Activated naive CD8-positive, alpha-beta T cell treated with anti-CD3 and anti-CD28 coated beads, Interleukin-2, amount 10 ng/mL, durations not matched to agents 7 days and 5 days (primary cell): ENCODE data around the gene ZYX. TPM values are rescaled to one million over a fixed set of nuclear protein-coding genes. Genes with fewer than 3 reads are reported as not detected.
"Not testable (repeated sequence)": the region's sequence is repeated elsewhere in the genome, so short reads cannot be mapped to it uniquely, and the experiment has no call there.

Experiments used
- ATAC-seq: fragments of 150-1000 bp; cut with Tn5 transposase; one replicate; pipeline ENCODE4 v1.10.0; 2021; ENCODE audit warnings: low read depth, moderate library complexity
- POLR2A ChIA-PET: fragments of 350-600 bp; sonication (Branson Sonifier 250); formaldehyde crosslinking; loops from one replicate; lab custom pipeline; 2021; ENCODE audit warnings: antibody characterized with exemption; lab: Charles Lee
- DNase-seq: peaks from one replicate; pipeline ENCODE4 v3.0.0; 2021
- H3K27ac Mint-ChIP-seq: one replicate; pipeline ENCODE4 v1.8.0; 2022; ENCODE audit warnings: mild to moderate bottlenecking, mixed read lengths
- H3K27me3 Mint-ChIP-seq: one replicate; pipeline ENCODE4 v1.8.0; 2022; ENCODE audit warnings: mild to moderate bottlenecking, moderate library complexity, mixed read lengths
- H3K36me3 Mint-ChIP-seq: one replicate; pipeline ENCODE4 v1.8.0; 2021; ENCODE audit warnings: mild to moderate bottlenecking, mixed read lengths
- H3K4me1 Mint-ChIP-seq: one replicate; pipeline ENCODE4 v1.8.0; 2021; ENCODE audit warnings: mixed read lengths
- H3K4me3 Mint-ChIP-seq: one replicate; pipeline ENCODE4 v1.8.0; 2022; ENCODE audit warnings: mild to moderate bottlenecking, moderate library complexity, mixed read lengths
- H3K9me3 Mint-ChIP-seq: one replicate; pipeline ENCODE4 v1.8.0; 2021; ENCODE audit warnings: mixed read lengths
- total RNA-seq, 2 experiments: library from RNA; stranded (reverse); gene quantifications; one replicate each; pipeline ENCODE4 v1.2.3, GENCODE V29; 2021

ZYX gene
- total RNA-seq, 2 experiments from 2014 or later, result 199 to 200 TPM

DNA sequence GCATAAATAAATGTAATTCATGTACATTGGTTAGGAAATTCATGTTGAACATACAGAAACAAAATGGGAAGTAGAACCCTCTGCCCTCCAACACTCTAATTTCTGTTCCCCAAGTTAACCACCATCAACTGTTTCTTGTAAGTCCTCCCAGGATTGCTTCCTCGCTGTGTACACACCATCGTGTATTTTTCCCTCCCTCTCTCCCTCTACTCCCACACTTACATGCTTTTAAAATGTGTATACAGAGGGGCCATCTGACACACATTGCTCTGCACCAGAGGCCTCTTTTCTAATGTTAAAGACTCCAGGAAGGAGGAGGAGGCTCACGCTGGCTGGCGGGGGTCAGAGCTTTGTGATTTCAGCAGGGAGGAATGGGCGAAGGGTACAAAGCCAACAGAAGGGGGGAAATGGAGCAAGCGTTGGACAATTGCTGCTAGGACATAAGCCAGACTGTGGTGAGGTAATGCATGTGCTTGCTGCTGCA is 29.4 kb downstream of the ZYX start:
- H3K27ac Mint-ChIP-seq, result no peak overlapping the region
- no peak overlapping the region for H3K4me3 Mint-ChIP-seq
- no peak for ATAC-seq
- H3K9me3 Mint-ChIP-seq, result no peaks in the 10 kb centered on the region
- peaks cover 2% of the 10 kb centered on the region for H3K36me3 Mint-ChIP-seq
- peaks cover 27% of the 10 kb centered on the region for H3K4me1 Mint-ChIP-seq
- peaks cover 2% of the 10 kb centered on the region for H3K27me3 Mint-ChIP-seq
- DNase-seq, result no peak
- POLR2A ChIA-PET, result interaction anchor here (1.5 to 5.5 kb wide), 2 partner anchors 30 kb away, joined by 5 to 44 read pairs; partner anchors contain the start of gene ZYX

DNA sequence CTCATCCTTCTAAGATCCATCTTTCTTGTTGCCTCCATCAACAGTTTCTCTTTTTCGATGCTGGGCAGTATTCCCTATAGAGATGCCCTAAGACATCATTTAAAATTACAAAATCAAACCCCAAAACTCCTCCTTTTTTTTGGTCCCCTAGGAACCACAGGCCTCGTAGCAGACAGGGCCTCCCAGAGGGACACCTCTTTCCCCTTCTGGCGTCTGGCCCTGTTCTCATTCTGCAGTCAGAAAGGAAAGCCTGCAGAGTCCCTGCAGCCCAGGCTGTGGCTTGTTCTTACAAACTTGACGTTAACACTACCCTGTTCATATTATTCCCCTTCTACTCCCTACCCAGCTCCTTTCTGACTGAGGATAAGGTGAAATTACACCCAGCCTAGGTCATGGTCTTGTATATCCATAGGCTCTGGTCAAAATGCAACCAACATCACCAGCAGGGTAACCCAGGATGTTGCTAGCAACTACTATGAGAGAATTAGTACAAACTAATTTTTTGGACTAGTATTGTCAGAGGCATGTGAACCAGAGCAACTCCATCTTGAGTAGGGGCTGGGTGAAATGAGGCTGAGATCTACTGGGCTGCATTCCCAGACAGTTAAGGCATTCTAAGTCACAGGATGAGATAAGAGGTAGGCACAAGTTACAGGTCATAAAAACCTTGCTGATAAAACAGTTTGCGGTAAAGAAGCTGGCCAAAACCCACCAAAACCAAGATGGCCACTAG is 31.0 kb downstream of the ZYX start:
- Mint-ChIP-seq H3K4me1 (peaks cover 22% of the 10 kb centered on the region), H3K27me3 (peaks cover 2% of the 10 kb centered on the region), H3K9me3 (no peaks in the 10 kb centered on the region), H3K27ac (no peak overlapping the region), H3K4me3 (no peak overlapping the region), H3K36me3 (peaks cover 2% of the 10 kb centered on the region)
- no peak for DNase-seq
- ATAC-seq, result no peak
- POLR2A ChIA-PET, result interaction anchor here (1.5 kb wide), 1 partner anchor 32 kb away, joined by 5 read pairs; no protein-coding TSS in a partner anchor

DNA sequence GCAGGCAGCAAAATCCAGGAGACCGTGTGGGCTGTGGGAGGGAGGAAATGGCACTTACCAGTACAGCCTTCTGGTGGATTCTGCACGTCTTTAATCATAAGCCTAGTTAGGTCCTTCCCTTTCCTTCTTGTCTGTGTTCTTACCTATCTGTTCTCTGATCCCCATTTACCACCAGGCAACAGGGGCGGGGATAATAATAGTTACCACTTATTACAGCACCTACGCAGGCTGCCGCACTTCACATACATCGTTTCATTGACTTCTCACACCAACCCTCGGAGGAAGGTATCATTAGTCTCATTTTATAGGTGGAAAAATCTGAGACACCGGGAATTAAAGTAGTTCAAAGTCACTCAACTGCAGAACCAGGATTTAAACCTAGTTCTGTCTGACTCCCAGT is 32.0 kb downstream of the ZYX start:
- no peak overlapping the region for H3K27ac Mint-ChIP-seq
- POLR2A ChIA-PET, result no interaction called here
- ATAC-seq (no peak), DNase-seq (no peak)
- H3K27me3 Mint-ChIP-seq, result no peaks in the 10 kb centered on the region
- peaks cover 13% of the 10 kb centered on the region for H3K4me1 Mint-ChIP-seq
- H3K36me3 Mint-ChIP-seq, result no peaks in the 10 kb centered on the region
- no peaks in the 10 kb centered on the region for H3K9me3 Mint-ChIP-seq
- H3K4me3 Mint-ChIP-seq, result no peak overlapping the region

DNA sequence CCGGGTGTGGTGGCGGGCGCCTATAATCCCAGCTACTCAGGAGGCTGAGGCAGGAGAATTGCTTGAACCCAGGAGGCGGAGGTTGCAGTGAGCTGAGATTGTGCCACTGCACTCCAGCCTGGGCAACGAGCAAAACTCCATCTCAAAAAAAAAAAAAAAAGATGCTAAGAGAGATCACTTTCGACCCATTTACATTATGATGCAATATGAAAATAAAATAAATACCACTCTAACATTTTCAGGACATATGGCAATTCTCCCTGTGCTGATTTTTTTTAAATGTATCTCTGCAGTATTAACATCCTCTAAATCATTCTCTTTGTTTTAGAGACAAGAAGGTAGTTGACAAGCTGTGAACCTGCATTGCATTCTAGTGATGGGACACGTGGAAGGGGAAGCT is 34.1 kb downstream of the ZYX start:
- H3K4me1 Mint-ChIP-seq, result not testable (repeated sequence)
- POLR2A ChIA-PET, result interaction anchor here (1.7 kb wide), 1 partner anchor 35 kb away, joined by 6 read pairs; no protein-coding TSS in a partner anchor

DNA sequence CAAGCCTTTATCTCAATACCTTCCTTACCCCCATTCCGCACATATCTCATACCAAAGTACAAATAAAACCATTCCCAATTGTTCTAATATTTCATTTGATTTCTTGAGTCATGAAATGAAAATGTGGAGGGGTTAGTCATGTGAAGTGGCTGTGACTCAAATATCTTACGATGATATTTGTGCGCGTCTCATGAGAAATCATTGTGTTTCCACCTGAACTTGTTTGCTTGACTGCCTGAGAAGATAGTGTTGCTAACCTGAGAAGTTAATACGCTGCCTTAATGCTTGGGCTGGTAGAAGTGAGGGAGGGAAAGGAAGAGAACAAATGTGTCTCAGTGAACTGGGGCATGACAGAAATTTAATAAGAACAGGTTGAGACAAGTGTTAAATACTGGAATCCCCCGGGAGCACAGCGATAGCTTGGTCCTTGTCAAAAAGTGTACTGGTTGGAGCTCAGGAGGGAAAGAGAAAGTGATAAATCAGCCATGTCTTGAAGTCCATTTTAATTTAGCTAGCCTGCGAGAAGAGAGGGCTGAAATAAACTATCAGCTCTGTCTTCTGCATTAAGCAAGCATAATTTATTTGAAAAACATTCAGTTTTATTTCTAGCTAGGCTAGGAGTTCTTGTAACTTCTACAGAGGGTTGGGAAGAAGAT is 34.7 kb downstream of the ZYX start:
- DNase-seq, result no peak
- Mint-ChIP-seq H3K4me1 (peaks cover 4% of the 10 kb centered on the region), H3K4me3 (no peak overlapping the region), H3K9me3 (peaks cover 1% of the 10 kb centered on the region), H3K36me3 (peaks cover 4% of the 10 kb centered on the region), H3K27ac (no peak overlapping the region), H3K27me3 (no peaks in the 10 kb centered on the region)
- ATAC-seq, result no peak
- POLR2A ChIA-PET, result interaction anchor here (1.7 kb wide), 1 partner anchor 36 kb away, joined by 6 read pairs; no protein-coding TSS in a partner anchor

More for the DNA sequence above, 34.1 kb downstream of the ZYX start:
- H3K27me3 Mint-ChIP-seq, H3K9me3 Mint-ChIP-seq, H3K4me3 Mint-ChIP-seq, ATAC-seq, DNase-seq, H3K36me3 Mint-ChIP-seq, H3K27ac Mint-ChIP-seq: not testable (repeated sequence)

DNA sequence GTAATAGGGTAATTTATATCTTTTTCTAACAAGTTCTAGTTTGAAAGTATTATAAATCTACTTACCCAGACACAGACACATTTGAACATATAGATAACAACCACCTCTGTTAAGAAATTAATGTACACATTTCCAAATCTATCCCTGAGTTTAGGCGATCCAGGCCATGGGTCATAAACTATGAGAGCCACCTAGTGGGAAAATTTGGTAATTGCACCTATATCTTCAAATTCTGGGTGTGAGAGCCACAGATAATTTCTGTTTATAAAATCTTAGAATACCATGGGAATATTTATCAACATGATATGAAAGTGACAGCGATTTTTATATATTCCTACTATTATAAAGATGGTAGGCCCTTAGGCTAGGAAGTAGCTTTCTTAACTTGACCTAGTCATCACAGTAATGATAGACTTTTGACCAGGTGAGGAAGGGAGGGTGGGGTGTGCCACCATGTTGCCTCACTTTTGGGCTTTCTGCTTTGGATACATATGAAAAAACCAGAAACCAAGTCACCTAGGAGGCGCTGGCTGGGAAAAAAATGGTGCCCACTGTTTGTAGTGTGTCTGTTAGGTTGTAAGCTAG is 35.5 kb downstream of the ZYX start:
- DNase-seq, result no peak
- H3K4me3 Mint-ChIP-seq, result no peak overlapping the region
- peaks cover 1% of the 10 kb centered on the region for H3K9me3 Mint-ChIP-seq
- no peaks in the 10 kb centered on the region for H3K27me3 Mint-ChIP-seq
- POLR2A ChIA-PET, result interaction anchor here (0.6 to 1.7 kb wide), 5 partner anchors 37 to 176 kb away, joined by 3 to 6 read pairs (median 3); no protein-coding TSS in a partner anchor
- peaks cover 5% of the 10 kb centered on the region for H3K36me3 Mint-ChIP-seq
- no peak overlapping the region for H3K27ac Mint-ChIP-seq
- ATAC-seq, result peak; percentile 52
- H3K4me1 Mint-ChIP-seq, result peaks cover 4% of the 10 kb centered on the region

DNA sequence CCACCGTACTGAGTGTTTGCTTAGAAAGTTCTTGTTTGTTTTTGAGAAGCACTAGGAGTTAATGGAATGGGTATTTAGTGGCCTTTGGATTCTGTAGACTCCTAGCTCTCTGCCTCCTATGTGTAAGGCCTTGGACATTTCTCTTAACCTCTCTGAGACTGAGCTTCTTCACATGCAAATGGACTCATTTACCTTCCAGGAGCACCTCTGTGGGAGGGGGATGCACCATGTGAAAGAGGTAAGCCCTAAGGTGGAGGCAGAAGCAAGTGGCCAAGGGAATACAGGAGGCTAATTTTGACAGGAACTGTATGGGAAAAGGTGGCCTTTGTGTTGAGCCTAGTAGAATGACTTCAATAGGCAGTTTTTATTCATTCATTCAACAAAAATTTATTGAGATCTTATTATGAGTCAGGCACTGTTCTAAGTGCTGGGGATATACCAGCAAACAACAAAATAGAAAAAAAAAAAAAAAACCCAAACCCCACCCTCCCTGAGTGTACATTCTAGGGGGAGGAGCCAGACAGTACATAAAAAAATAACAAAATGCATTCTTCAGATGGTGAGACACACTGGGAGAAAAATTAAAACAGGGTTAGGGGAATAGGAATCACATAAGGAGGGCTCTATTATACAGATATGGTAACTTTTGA is 36.7 kb downstream of the ZYX start:
- Mint-ChIP-seq H3K27me3 (no peaks in the 10 kb centered on the region), H3K4me3 (no peak overlapping the region), H3K36me3 (peaks cover 5% of the 10 kb centered on the region), H3K4me1 (peaks cover 4% of the 10 kb centered on the region), H3K27ac (no peak overlapping the region), H3K9me3 (peaks cover 1% of the 10 kb centered on the region)
- DNase-seq (no peak), ATAC-seq (no peak)
- POLR2A ChIA-PET, result interaction anchor here (1.0 kb wide), 1 partner anchor 38 kb away, joined by 3 read pairs; no protein-coding TSS in a partner anchor

- Mint-ChIP-seq H3K9me3 (peaks cover 1% of the 10 kb centered on the region), H3K27me3 (no peaks in the 10 kb centered on the region), H3K36me3 (peaks cover 5% of the 10 kb centered on the region), H3K4me1 (peaks cover 4% of the 10 kb centered on the region), H3K27ac (no peak overlapping the region), H3K4me3 (no peak overlapping the region)
- POLR2A ChIA-PET, result interaction anchor here (0.7 kb wide), 1 partner anchor 247 kb away, joined by 3 read pairs; no protein-coding TSS in a partner anchor
- DNase-seq, result no peak
- no peak for ATAC-seq
These were observed 37.7 kb downstream of the ZYX start for GRCh38 chr7:143418681-143419458.

DNA sequence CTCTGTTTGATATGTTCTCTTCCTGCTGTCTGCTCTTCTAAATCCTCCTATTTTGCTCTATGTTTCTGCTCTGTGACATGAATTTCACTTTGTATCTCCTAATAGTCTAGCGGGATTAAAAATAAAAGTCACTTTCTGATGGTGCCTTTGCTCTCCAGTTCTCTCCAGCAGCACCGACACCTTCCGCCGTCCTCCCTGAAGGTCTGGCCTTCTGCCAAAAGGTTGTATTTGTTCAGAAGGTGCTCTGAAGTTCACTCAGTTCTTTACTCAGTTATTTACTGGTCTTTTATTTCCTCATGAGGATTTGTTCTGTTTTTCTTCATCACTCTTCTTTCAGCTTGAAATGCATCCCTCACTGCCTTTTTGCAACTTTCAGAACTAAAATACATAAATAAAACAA is 38.7 kb downstream of the ZYX start:
- H3K4me3 Mint-ChIP-seq, result no peak overlapping the region
- no peak for ATAC-seq
- POLR2A ChIA-PET, result no interaction called here
- peaks cover 5% of the 10 kb centered on the region for H3K36me3 Mint-ChIP-seq
- no peaks in the 10 kb centered on the region for H3K27me3 Mint-ChIP-seq
- H3K27ac Mint-ChIP-seq, result no peak overlapping the region
- H3K4me1 Mint-ChIP-seq, result peaks cover 4% of the 10 kb centered on the region
- DNase-seq, result no peak
- H3K9me3 Mint-ChIP-seq, result peaks cover 1% of the 10 kb centered on the region

GRCh38 chr7:143420624-143421023 is 39.5 kb downstream of the ZYX start:
- H3K27me3 Mint-ChIP-seq, H3K36me3 Mint-ChIP-seq, H3K27ac Mint-ChIP-seq, H3K9me3 Mint-ChIP-seq, POLR2A ChIA-PET, H3K4me1 Mint-ChIP-seq, H3K4me3 Mint-ChIP-seq, DNase-seq, ATAC-seq: not testable (repeated sequence)

GRCh38 chr7:143422033-143422432 is 40.9 kb downstream of the ZYX start:
- Mint-ChIP-seq H3K27ac (no peak overlapping the region), H3K9me3 (peaks cover 1% of the 10 kb centered on the region), H3K4me3 (no peak overlapping the region), H3K4me1 (peaks cover 8% of the 10 kb centered on the region), H3K27me3 (no peaks in the 10 kb centered on the region), H3K36me3 (peaks cover 5% of the 10 kb centered on the region)
- ATAC-seq (no peak), DNase-seq (no peak)
- POLR2A ChIA-PET, result no interaction called here

DNA sequence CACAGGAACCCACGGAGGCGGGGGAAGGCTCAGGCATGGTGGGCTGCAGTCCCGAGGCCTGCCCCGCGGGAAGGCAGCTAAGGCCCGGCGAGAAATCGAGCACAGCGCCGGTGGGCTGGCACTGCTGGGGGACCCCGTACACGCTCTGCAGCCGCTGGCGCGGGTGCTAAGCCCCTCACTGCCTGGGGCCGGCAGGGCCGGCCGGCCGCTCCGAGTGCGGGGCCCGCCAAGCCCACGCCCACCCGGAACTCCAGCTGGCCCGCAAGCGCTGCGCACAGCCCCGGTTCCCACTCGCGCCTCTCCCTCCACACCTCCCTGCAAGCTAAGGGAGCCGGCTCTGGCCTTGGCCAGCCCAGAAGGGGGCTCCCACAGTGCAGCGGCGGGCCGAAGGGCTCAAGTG is 43.3 kb downstream of the ZYX start:
- H3K27me3 Mint-ChIP-seq, H3K4me3 Mint-ChIP-seq, H3K27ac Mint-ChIP-seq, H3K36me3 Mint-ChIP-seq, H3K9me3 Mint-ChIP-seq, DNase-seq, H3K4me1 Mint-ChIP-seq, ATAC-seq, POLR2A ChIA-PET: not testable (repeated sequence)
